Effector CD4-positive, alpha-beta T cell (primary cell): Measurements from ENCODE around the gene PITRM1.
"Not testable (repeated sequence)": the region's sequence is repeated elsewhere in the genome, so short reads cannot be mapped to it uniquely, and the experiment has no call there.

Experiments used
- DNase-seq: peaks from one replicate; pipeline ENCODE4 v3.0.0-alpha.2; 2020

PITRM1 gene

GRCh38 chr10:3115685-3116084 lies 56.9 kb downstream of the PITRM1 start:
- DNase-seq, result no peak

- DNase-seq, result no peak
Measured at GRCh38 chr10:3113343-3113720, 59.2 kb downstream of the PITRM1 start.

DNA sequence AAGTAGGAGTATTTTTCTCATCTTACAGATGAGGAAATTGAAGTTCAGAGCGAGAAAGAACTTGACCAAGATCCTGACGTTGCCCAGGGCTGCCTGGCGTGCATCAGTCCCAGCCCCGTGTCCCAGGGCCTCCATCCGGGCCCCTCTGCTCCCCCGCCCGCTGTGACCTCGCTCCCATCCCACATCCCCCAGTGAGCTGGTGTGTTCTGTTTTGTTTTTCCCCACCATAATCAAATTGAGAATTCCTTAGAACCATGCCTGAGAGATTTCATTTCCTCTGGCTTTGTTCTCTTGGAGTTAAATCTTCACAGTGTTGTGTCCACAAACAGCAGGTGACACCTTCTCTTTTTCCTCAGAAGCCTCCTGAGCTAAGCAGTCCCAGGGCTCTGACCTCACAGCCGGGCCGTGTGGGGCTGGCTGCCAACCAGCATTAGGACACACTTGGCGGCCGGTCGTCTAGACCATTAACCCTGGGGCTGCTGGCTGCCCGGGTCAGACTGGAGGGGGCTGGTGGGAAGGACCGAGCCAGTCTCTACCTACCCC lies 60.9 kb downstream of the PITRM1 start:
- DNase-seq, result no peak

DNA sequence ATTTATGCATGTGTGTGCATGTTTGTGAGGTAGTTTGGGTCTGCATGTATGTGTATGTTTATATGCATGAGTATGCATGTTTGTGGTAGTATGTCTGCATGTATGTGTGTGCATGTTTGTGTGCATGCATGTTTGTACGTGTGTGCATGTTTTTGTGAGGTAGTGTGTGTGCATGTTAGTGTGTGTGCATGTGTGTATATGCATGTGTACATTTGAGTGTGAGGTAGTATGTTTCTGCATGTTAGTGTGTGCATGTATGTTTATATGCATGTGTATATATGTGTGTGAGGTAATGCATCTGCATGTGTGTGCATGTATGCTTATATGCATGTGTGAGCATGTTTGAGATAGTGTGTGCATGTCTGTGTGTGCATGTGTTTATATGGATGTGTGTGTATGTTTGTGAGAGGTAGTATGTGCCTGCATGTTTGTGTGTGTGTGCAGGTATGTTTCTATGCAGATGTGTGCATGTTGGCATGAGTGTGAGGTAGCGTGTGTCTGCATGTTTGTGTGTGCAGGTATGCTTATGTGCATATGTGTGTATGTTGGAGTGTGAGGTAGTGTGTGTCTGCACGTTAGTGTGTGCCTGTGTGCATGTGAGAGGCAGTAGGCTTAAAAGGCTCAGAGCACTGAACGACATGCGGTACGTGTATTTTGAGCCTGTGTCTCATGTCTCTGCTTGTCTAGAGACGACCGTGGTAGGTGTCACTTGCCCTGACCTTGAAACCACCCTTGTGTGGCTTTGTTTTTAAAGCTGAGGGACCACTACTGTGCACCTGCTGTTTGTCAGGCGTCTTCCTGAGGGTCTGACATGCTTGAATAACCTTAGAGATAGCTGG lies 61.6 kb downstream of the PITRM1 start:
- DNase-seq, result no peak

DNA sequence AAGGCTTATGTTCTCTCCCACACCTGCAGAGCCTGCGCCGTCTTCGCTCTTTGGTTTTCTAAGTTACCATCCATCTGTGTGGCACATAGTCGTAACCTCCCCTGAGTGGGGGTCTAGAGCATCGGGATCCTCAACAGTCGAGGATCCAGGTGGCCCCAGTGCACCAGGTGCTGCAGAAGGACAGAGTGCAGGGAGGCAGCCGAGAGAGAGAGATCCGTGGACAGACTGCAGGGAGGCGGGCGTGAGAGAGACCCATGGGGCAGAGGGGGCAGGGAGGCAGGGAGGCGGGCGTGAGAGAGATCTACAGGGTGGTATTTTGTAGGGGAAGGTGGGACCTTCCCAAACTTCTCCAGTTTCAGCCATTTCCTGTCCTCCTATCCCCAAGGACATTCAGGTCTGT lies 62.9 kb downstream of the PITRM1 start:
- DNase-seq, result no peak

GRCh38 chr10:3109196-3109595 lies 63.4 kb downstream of the PITRM1 start:
- DNase-seq, result no peak

DNA sequence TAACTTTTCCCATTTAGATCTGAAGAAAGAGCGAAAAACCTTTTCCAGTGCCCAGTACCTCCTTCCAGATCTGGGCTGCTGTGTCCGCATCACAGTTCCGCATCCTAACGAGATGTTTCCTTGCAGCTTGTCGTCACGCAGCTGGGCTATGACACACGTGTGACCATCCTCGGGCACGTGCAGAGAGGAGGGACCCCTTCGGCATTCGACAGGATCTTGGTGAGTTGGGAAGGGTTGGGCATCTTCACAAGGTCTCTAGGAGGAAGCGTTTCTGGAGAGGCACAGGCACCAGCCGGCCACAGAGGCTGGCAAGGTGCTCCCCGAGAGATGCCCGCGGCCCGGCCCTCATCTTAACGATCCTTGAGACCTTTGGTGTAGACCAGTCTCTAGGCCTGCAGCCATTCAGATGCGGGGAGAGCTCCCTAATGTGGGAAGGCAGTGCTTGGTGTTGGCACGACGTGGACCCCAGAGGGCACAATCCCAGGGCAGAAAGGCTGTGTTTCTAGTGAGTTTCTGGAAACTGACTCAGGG lies 63.9 kb downstream of the PITRM1 start:
- no peak for DNase-seq

DNA sequence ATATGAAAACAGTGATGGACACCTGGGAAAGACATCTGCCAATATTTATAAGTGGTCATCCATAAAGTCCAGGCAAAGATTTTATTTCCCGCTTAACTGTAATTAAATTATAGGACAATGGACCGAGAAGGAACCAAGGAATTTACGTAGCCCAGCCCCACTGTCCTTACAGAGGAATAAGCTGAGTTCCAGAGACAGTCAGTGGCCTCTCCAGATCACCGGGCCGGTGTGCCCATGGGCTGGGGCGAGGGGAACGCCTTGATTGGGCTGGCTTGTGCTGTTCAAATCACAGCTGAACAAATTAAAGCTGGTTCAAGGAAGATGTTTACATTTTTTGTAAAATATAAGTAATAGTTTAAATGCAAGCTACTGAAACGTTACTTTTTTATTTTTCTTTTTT lies 64.5 kb downstream of the PITRM1 start:
- no peak for DNase-seq

- DNase-seq, result no peak
Measured at GRCh38 chr10:3107426-3107961, 65.1 kb downstream of the PITRM1 start.

GRCh38 chr10:3106928-3107425 lies 65.6 kb downstream of the PITRM1 start:
- DNase-seq, result no peak

GRCh38 chr10:3106328-3106727 lies 66.3 kb downstream of the PITRM1 start:
- DNase-seq, result not testable (repeated sequence)

- no peak for DNase-seq
Measured at GRCh38 chr10:3105905-3106304, 66.7 kb downstream of the PITRM1 start.

DNA sequence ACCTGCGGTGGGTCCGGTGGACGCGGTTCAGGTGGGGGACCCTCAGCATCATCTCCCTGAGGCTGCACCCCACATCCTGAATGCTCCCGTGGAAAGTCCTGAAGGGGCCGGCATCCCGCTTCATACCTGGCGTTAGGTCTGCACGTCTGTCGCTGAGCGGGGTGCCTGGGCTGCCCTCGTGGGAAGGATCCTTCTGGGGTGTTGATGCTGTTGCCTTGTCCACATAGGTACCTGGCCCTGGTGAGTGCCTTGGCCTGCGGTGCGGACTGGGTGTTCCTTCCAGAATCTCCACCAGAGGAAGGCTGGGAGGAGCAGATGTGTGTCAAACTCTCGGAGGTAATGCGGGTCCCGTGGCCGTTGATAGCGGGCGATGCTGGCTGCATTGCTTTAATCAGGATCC lies 67.4 kb downstream of the PITRM1 start:
- no peak for DNase-seq

GRCh38 chr10:3104251-3104918 lies 68.2 kb downstream of the PITRM1 start:
- DNase-seq, result no peak

- DNase-seq, result no peak
Measured at GRCh38 chr10:3103646-3104045, 68.9 kb downstream of the PITRM1 start.

- no peak for DNase-seq
Measured at GRCh38 chr10:3102720-3103427, 69.7 kb downstream of the PITRM1 start.

GRCh38 chr10:3100856-3101640 lies 71.5 kb downstream of the PITRM1 start:
- DNase-seq, result no peak

DNA sequence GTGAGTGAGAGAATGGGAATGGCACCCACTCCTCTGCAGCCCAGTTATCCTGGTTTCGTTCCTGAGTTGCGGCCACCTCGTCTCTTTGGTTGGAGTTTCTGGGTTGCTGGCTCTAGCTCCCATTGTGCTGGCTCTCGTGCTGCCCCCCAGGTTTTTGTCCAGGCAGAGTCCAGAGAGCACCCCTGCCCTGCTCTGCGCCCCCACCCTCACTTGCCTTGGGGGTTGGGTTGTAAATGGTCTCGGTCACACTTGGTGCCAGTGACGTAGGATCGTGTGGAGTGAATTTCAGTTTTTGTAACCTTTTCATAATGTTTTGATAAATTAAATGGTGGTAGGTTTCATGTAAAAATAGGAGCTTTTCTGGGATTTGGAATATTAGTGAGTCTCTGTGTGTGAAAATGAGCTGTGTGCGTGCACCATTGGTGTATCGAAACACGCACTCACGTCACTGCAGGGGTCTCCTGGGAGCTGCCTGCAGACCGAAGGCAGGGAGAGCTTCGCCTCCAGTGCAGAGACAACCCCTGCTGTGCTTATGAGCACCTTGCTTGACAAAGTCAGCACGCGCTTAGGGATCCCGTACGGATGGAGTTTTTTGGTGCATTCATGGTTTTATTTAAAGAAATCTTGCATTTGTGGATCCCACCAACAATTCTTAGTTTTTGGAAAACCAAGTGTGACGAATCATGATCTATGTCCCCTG lies 72.3 kb downstream of the PITRM1 start:
- no peak for DNase-seq

- no peak for DNase-seq
Measured at GRCh38 chr10:3099291-3100092, 73.1 kb downstream of the PITRM1 start.

DNA sequence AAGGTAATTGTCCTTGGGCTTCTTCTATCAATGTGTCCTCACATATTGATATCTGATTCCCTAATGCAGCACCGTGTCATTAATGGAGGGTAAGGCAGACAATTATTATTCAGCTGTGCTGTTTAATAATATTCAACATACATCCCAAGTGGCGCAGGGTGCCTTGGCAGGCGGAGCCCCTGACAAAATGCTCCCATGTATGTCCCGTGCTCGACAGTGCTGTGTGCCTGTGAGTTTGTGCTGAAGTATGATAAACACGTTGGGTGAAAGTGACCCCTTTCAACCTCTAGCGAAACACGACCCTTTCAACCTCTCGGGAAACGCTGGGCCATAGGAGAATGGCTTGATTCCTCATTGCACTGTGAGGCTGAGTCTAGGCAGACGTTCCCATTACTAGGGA lies 73.9 kb downstream of the PITRM1 start:
- no peak for DNase-seq
